Bronchial epithelial cell (primary cell): ENCODE results near the gene LRRC27. TPM values are rescaled to one million over a fixed set of nuclear protein-coding genes. Genes with fewer than 3 reads are reported as not detected.

ENCODE experiments used
- DNase-seq: peaks from one replicate; pipeline ENCODE4 v3.0.0-alpha.2; 2010; ENCODE audit warnings: low read depth
- FAIRE-seq: peaks from 2 replicates; lab custom pipeline; 2011; peaks lifted over from hg19 to GRCh38; lab: Jason Lieb, UNC
- H3K27me3 ChIP-seq: 2 replicates; pipeline ENCODE4 v1.5.1; 2011; ENCODE audit warnings: low read length; ENCODE audit not compliant: control insufficient read depth, insufficient read depth
- H3K36me3 ChIP-seq: 2 replicates; pipeline ENCODE4 v1.5.1; 2011; ENCODE audit warnings: low read length; ENCODE audit not compliant: control insufficient read depth, insufficient read depth
- H3K4me3 ChIP-seq: 2 replicates; pipeline ENCODE4 v1.5.1; 2011; ENCODE audit warnings: mild to moderate bottlenecking, low read depth, low read length, control low read depth
- total RNA-seq: library from RNA; depleted of rRNA; stranded (reverse); fragments of >200 nt; gene quantifications from 2 replicates; pipeline ENCODE4 v1.2.1, GENCODE V29; 2014
- TF ChIP-seq, protein P1 (sequence below): IDR thresholded peaks from 2 replicates; pipeline ENCODE4 v1.5.1; 2011; ENCODE audit warnings: mild to moderate bottlenecking, moderate library complexity, low read length, control low read depth, inconsistent platforms; ENCODE audit not compliant: insufficient read depth, severe bottlenecking

LRRC27 gene
- total RNA-seq, 1 donor from 2014 or later = 4.7 TPM

DNA sequence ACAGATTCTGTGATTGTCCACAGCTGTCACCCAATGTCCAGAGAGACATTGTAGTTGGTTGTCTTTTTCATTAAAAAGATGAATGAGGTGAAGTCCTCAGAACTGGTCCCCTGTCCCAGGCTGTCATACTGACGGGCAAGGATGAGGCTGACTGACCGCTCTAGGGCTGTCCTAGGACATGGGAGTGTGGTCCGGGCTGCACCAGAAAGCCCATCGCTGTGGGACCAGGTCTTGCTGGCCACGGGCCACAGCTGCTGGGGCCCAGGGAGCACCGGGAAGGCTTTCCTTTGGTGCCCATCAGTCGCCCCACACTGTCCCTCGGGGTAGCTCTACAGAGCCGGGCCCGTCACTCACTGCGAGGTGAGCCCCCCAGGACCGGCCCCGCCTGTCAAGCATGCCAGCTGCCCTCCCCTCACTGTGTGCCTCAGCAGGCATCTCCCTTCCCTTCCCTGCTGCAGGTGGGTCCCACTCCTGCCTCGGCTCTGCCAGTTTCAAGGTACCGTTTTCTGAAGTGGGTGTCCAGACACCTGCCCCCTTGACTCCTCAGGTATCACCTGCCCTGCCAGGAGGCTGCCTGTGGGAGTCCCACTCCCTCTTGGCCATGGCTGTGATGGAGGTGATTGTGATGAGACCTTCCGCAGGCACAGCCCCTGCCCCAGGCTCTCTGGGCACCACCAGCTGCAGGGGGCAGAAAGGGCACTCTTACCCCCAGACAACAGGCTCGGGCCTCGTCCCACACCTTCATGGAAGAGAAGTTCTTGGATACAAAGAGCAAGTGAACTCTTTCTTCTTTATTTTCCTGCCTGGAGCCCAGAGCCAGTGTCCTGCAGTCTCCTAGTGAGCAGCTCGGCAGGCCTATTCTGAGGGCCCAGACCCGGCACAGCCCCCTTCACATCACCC lies 21.7 kb downstream of the LRRC27 start:
- no peaks in the 10 kb centered on the region for H3K27me3 ChIP-seq
- no peaks in the 10 kb centered on the region for H3K36me3 ChIP-seq
- TF ChIP-seq, protein P1, sequence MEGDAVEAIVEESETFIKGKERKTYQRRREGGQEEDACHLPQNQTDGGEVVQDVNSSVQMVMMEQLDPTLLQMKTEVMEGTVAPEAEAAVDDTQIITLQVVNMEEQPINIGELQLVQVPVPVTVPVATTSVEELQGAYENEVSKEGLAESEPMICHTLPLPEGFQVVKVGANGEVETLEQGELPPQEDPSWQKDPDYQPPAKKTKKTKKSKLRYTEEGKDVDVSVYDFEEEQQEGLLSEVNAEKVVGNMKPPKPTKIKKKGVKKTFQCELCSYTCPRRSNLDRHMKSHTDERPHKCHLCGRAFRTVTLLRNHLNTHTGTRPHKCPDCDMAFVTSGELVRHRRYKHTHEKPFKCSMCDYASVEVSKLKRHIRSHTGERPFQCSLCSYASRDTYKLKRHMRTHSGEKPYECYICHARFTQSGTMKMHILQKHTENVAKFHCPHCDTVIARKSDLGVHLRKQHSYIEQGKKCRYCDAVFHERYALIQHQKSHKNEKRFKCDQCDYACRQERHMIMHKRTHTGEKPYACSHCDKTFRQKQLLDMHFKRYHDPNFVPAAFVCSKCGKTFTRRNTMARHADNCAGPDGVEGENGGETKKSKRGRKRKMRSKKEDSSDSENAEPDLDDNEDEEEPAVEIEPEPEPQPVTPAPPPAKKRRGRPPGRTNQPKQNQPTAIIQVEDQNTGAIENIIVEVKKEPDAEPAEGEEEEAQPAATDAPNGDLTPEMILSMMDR = no peak
- no peak overlapping the region for H3K4me3 ChIP-seq
- FAIRE-seq (no peak), DNase-seq (no peak)

DNA sequence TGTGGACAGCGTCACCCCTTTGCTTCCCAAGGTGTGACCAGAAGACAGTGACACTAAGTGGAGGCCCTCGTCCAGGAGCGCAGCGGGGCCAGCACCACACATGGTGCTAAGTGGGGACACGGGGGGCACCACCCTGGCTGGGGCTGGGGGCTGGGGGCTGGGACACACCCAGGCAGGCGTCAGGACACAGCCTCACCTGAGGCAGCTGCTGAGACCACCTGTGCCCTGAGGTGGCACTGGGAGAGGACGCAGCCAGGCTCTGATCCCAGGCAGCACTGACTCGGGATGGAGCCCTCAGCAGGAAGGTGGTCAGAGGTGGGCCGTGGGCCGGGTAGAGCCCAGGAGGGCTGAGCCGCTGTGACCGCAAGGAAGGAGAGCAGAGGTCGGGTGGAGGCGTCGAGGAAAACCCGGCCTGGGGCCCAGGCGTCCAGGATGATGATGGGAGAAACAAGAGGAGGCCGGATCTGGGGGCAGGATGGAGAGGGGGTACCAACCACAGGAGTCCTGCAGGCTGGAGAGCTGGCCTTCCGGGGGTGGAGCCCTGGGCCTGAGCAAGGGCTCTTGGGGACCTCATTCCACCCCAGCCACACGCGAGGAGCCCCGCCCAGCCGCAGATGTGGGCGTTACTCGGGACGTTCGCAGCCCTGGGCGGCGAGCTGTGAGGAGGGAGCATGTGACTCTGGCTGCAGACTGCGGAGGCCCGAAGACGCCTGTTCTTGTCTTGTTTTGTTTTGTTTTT lies 22.5 kb downstream of the LRRC27 start:
- Histone ChIP-seq H3K4me3 (no peak overlapping the region), H3K27me3 (no peaks in the 10 kb centered on the region), H3K36me3 (no peaks in the 10 kb centered on the region)
- TF ChIP-seq, protein P1 = no peak
- DNase-seq (no peak), FAIRE-seq (no peak)

DNA sequence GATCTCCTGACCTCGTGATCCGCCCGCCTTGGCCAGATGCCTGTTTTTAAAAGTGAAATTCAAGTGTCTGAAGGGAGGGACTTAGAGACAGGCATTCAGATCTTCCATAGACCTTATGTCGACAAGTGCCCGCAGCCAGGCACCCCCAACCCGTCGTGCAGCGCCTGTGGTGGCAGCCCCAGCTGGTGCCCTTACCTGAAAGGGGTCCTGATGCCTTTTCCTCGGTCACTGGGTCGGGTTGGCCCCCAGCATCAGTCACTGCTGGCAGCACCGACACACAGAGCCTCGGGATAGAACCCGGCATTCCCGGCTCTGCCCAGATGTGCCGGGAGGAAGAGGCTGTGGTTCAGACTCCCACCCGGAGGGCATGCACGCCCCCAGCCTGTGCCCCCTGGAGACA lies 23.3 kb downstream of the LRRC27 start:
- no peak for FAIRE-seq
- no peaks in the 10 kb centered on the region for H3K27me3 ChIP-seq
- TF ChIP-seq, protein P1 = no peak
- no peak for DNase-seq
- no peaks in the 10 kb centered on the region for H3K36me3 ChIP-seq
- no peak overlapping the region for H3K4me3 ChIP-seq

DNA sequence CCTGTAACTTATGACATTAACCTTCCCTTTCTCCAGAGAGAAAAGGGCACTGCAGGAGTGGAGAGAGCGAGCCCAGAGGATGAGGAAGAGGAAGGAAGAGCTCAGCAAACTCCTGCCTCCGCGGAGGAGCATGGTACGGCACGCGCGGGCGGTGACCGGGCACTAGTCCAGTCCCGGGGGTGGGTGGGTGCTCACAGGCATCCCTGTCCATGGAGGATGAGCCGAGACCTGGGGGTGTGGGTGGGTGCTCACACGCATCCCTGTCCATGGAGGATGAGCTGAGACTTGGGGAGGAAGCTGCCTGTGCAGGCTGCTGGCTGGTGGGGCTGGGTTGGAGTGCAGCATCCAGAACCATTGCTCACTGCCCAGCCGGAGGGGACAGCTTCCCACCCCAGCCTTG lies 23.8 kb downstream of the LRRC27 start:
- TF ChIP-seq, protein P1 = no peak
- no peaks in the 10 kb centered on the region for H3K27me3 ChIP-seq
- no peak overlapping the region for H3K4me3 ChIP-seq
- FAIRE-seq (no peak), DNase-seq (no peak)
- H3K36me3 ChIP-seq = no peaks in the 10 kb centered on the region

DNA sequence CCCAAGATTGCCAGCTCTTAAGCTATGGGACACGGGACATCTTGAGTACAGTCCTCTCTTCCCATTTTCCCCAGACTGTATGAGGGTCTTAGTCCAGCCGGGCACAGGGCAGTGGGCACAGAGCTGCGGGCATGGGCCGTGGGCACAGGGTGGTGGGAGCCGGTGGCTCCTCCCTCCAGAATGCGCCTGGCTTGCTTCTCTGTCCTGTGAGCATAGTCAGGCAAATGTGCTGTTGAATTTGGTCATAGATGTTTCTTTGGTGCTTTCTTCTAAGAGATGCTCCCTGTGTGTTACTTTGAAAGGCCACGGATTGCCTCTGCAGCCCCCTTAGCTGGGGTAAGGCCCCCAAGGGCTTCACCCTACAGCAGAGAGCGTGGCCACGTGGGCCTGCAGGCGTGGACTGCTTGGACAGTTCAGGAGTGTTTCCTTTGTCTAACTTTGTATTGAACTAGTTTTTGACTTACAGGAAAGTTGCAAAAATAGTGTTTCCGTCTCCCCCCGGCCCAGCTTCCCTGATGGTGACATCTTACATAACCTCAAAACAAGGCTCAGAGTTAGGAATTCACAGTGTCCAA lies 24.7 kb downstream of the LRRC27 start:
- H3K4me3 ChIP-seq = no peak overlapping the region
- H3K36me3 ChIP-seq = no peaks in the 10 kb centered on the region
- no peak for DNase-seq
- no peak for FAIRE-seq
- TF ChIP-seq, protein P1 = no peak
- no peaks in the 10 kb centered on the region for H3K27me3 ChIP-seq
